Forelimb muscle (tissue), 1 donor: Measurements from ENCODE around the gene FAXC. TPM values are rescaled to one million over a fixed set of nuclear protein-coding genes. Genes with fewer than 3 reads are reported as not detected.
A peak's percentile ranks its signal among the peaks of the same experiment; 100 is the strongest.

ENCODE experiments used
- DNase-seq: peaks from one replicate; pipeline ENCODE4 v3.0.0-alpha.2; 2013; ENCODE audit warnings: low read depth
- polyA plus RNA-seq: library from polyadenylated mRNA; unstranded; fragments of 120-200 nt; gene quantifications from one replicate; pipeline ENCODE4 v1.2.1, GENCODE V29; 2013; ENCODE audit not compliant: insufficient read length

The FAXC gene
- 1.3 TPM for polyA plus RNA-seq

- DNase-seq: no peak
Observed at GRCh38 chr6:99349171-99350141, at the start of gene FAXC. FAXC (minus strand) TSS chr6:99349674; CDS start chr6:99349372, 302 bp downstream.

- no peak for DNase-seq
Observed at GRCh38 chr6:99397287-99397686, 47.8 kb upstream of the FAXC start.

GRCh38 chr6:99393698-99394531 is 44.4 kb upstream of the FAXC start, which contains the start of gene COQ3:
COQ3 (minus strand) TSS chr6:99394195; CDS start chr6:99394179, 16 bp downstream.
- DNase-seq: peak; percentile 34

GRCh38 chr6:99393366-99393697 is 43.9 kb upstream of the FAXC start:
- DNase-seq: no peak

GRCh38 chr6:99390896-99391295 is 41.4 kb upstream of the FAXC start:
- DNase-seq: no peak

GRCh38 chr6:99384507-99384906 is 35.0 kb upstream of the FAXC start:
- DNase-seq: no peak

- no peak for DNase-seq
Observed at GRCh38 chr6:99378636-99379035, 29.2 kb upstream of the FAXC start.

GRCh38 chr6:99369533-99369932 is 20.1 kb upstream of the FAXC start:
- DNase-seq: no peak

GRCh38 chr6:99366852-99367251 is 17.4 kb upstream of the FAXC start:
- no peak for DNase-seq

GRCh38 chr6:99364026-99364425 is 14.6 kb upstream of the FAXC start:
- no peak for DNase-seq

- no peak for DNase-seq
Observed at GRCh38 chr6:99362678-99363268, 13.3 kb upstream of the FAXC start.

GRCh38 chr6:99359800-99360199 is 10.3 kb upstream of the FAXC start:
- no peak for DNase-seq

- no peak for DNase-seq
Observed at GRCh38 chr6:99356641-99357040, 7.2 kb upstream of the FAXC start.

GRCh38 chr6:99354983-99355382 is 5.5 kb upstream of the FAXC start:
- DNase-seq: no peak

- no peak for DNase-seq
Observed at GRCh38 chr6:99353126-99353525, 3.7 kb upstream of the FAXC start.

GRCh38 chr6:99350573-99350972 is 1.1 kb upstream of the FAXC start:
- no peak for DNase-seq

- no peak for DNase-seq
Observed at GRCh38 chr6:99348288-99349170, 945 bp downstream of the FAXC start.

- DNase-seq: no peak
Observed at GRCh38 chr6:99347804-99348203, 1.7 kb downstream of the FAXC start.

GRCh38 chr6:99346595-99346994 is 2.9 kb downstream of the FAXC start:
- DNase-seq: no peak

GRCh38 chr6:99345164-99345563 is 4.3 kb downstream of the FAXC start:
- DNase-seq: no peak

GRCh38 chr6:99344289-99344688 is 5.2 kb downstream of the FAXC start:
- no peak for DNase-seq
